Right ventricle myocardium inferior (tissue), 1 donor: ENCODE measurements around the gene SLC23A2. TPM values are rescaled to one million over a fixed set of nuclear protein-coding genes. Genes with fewer than 3 reads are reported as not detected.
"Not testable (repeated sequence)": the region's sequence is repeated elsewhere in the genome, so short reads cannot be mapped to it uniquely, and the experiment has no call there.

Experiments used
- ATAC-seq: fragments of 200-7000 bp; cut with Tn5 transposase; one replicate; pipeline ENCODE4 v1.9.1; 2020; ENCODE audit warnings: mild to moderate bottlenecking, moderate library complexity
- DNase-seq: peaks from one replicate; pipeline ENCODE4 v3.0.0; 2021; ENCODE audit errors: missing footprints
- intact Hi-C: fragments of 100-400 bp; cut with DNase I; formaldehyde crosslinking; loops from one replicate; pipeline ENCODE4 v1.11.0; 2022
- total RNA-seq: library from RNA; stranded (reverse); fragmentation: NEBNext Ultra II Directional; extraction: Animal tissue kit (Norgen Biotek cat#: 25700); gene quantifications from one replicate; pipeline ENCODE4 v1.2.1, GENCODE V29; 2021
- donor health status: DM: no; HTN: yes; CAD: no; lungs with severe emphysema.

Gene SLC23A2
- total RNA-seq, 1 donor from 2014 or later, result 6.7 TPM

- intact Hi-C loops, result no loop called here
- DNase-seq (no peak), ATAC-seq (no peak)
Measured at GRCh38 chr20:4894981-4895381, 106.3 kb downstream of the SLC23A2 start.

GRCh38 chr20:4894409-4894808 lies 106.9 kb downstream of the SLC23A2 start:
- DNase-seq (no peak), ATAC-seq (no peak)
- intact Hi-C loops, result no loop called here

GRCh38 chr20:4893709-4894108 lies 107.6 kb downstream of the SLC23A2 start:
- DNase-seq (no peak), ATAC-seq (no peak)
- intact Hi-C loops, result no loop called here

GRCh38 chr20:4891997-4892396 lies 109.3 kb downstream of the SLC23A2 start:
- intact Hi-C loops, result no loop called here
- ATAC-seq (no peak), DNase-seq (no peak)

- ATAC-seq (no peak), DNase-seq (no peak)
- intact Hi-C loops, result no loop called here
Measured at GRCh38 chr20:4891190-4891763, 110.0 kb downstream of the SLC23A2 start.

GRCh38 chr20:4889446-4889845 lies 111.9 kb downstream of the SLC23A2 start:
- intact Hi-C loops, result no loop called here
- no peak for ATAC-seq

GRCh38 chr20:4887586-4887985 lies 113.7 kb downstream of the SLC23A2 start:
- ATAC-seq (no peak), DNase-seq (no peak)
- intact Hi-C loops, result no loop called here

More at GRCh38 chr20:4889446-4889845, 111.9 kb downstream of the SLC23A2 start:
- DNase-seq, result no peak

- intact Hi-C loops, result no loop called here
- ATAC-seq (peak; percentile 28), DNase-seq (no peak)
Measured at GRCh38 chr20:4886771-4887527, 114.4 kb downstream of the SLC23A2 start.

GRCh38 chr20:4885877-4886276 lies 115.4 kb downstream of the SLC23A2 start:
- intact Hi-C loops, result no loop called here
- no peak for DNase-seq
- no peak for ATAC-seq

GRCh38 chr20:4883546-4883945 lies 117.8 kb downstream of the SLC23A2 start:
- intact Hi-C loops, result no loop called here
- no peak for DNase-seq
- no peak for ATAC-seq

- intact Hi-C loops, result no loop called here
- ATAC-seq (no peak), DNase-seq (no peak)
Measured at GRCh38 chr20:4883051-4883450, 118.3 kb downstream of the SLC23A2 start.

- DNase-seq (no peak), ATAC-seq (no peak)
- intact Hi-C loops, result no loop called here
Measured at GRCh38 chr20:4881006-4881730, 120.1 kb downstream of the SLC23A2 start.

GRCh38 chr20:4880051-4880450 lies 121.3 kb downstream of the SLC23A2 start:
- ATAC-seq (no peak), DNase-seq (no peak)
- intact Hi-C loops, result no loop called here

- DNase-seq, intact Hi-C loops, ATAC-seq: not testable (repeated sequence)
Measured at GRCh38 chr20:4878099-4878498, 123.2 kb downstream of the SLC23A2 start.

GRCh38 chr20:4876731-4877130 lies 124.6 kb downstream of the SLC23A2 start:
- intact Hi-C loops, result no loop called here
- DNase-seq (no peak), ATAC-seq (no peak)

- no peak for DNase-seq
- intact Hi-C loops, result no loop called here
- ATAC-seq, result no peak
Measured at GRCh38 chr20:4876301-4876700, 125.0 kb downstream of the SLC23A2 start.

- no peak for DNase-seq
- peak; percentile 69 for ATAC-seq
- intact Hi-C loops, result no loop called here
Measured at GRCh38 chr20:4875578-4876067, 125.7 kb downstream of the SLC23A2 start.

GRCh38 chr20:4873396-4873795 lies 127.9 kb downstream of the SLC23A2 start:
- DNase-seq, result no peak
- no peak for ATAC-seq
- intact Hi-C loops, result no loop called here

GRCh38 chr20:4871486-4871885 lies 129.8 kb downstream of the SLC23A2 start:
- intact Hi-C loops, result no loop called here
- DNase-seq (no peak), ATAC-seq (no peak)

GRCh38 chr20:4870906-4871305 lies 130.4 kb downstream of the SLC23A2 start:
- ATAC-seq, result no peak
- DNase-seq, result no peak
- intact Hi-C loops, result no loop called here
